VCaP (cell line): ENCODE data around the gene PAXX.

Source experiments
- H3K27ac ChIP-seq: fragments of 450-650 bp; 2 replicates; pipeline ENCODE4 v1.5.1; 2017
- CTCF ChIP-seq: fragments of 450-650 bp; conservative IDR thresholded peaks from 2 replicates; pipeline ENCODE4 v1.5.1; 2017; ENCODE audit warnings: mild to moderate bottlenecking, moderate library complexity

PAXX gene

GRCh38 chr9:137020771-137021567, 28.7 kb downstream of the PAXX start:
- no peak overlapping the region for H3K27ac ChIP-seq
- no peak for TF ChIP-seq CTCF

GRCh38 chr9:137021568-137021978, 29.4 kb downstream of the PAXX start:
- no peak for TF ChIP-seq CTCF
- H3K27ac ChIP-seq = no peak overlapping the region

GRCh38 chr9:137021979-137022661, 29.9 kb downstream of the PAXX start:
- no peak overlapping the region for H3K27ac ChIP-seq

GRCh38 chr9:137022662-137023008, 30.4 kb downstream of the PAXX start:
- H3K27ac ChIP-seq = no peak overlapping the region
- no peak for TF ChIP-seq CTCF

More at GRCh38 chr9:137021979-137022661, 29.9 kb downstream of the PAXX start:
- TF ChIP-seq CTCF = no peak

- no peak for TF ChIP-seq CTCF
- no peak overlapping the region for H3K27ac ChIP-seq
Observed at GRCh38 chr9:137023157-137023556, 30.9 kb downstream of the PAXX start.

- H3K27ac ChIP-seq = no peak overlapping the region
- TF ChIP-seq CTCF = no peak
Observed at GRCh38 chr9:137023583-137023991, 31.4 kb downstream of the PAXX start.

GRCh38 chr9:137025517-137025966, 33.3 kb downstream of the PAXX start:
- H3K27ac ChIP-seq = peak overlapping the region; percentile 93

More at GRCh38 chr9:137025517-137025966, 33.3 kb downstream of the PAXX start:
- no peak; the same call in 1 of the 2 replicates for TF ChIP-seq CTCF
